HFFc6 (cell line): ENCODE data around the gene PLEKHG4B. TPM values are rescaled to one million over a fixed set of nuclear protein-coding genes. Genes with fewer than 3 reads are reported as not detected.
"Not testable (repeated sequence)": the region's sequence is repeated elsewhere in the genome, so short reads cannot be mapped to it uniquely, and the experiment has no call there.

Experiments used
- DNase-seq: peaks from one replicate; pipeline ENCODE4 v3.0.0-alpha.2; 2018
- H3K27ac Mint-ChIP-seq: 2 replicates; pipeline ENCODE4 v1.8.0; 2020; ENCODE audit warnings: mild to moderate bottlenecking, mixed read lengths
- H3K27me3 Mint-ChIP-seq: 2 replicates; pipeline ENCODE4 v1.8.0; 2021; ENCODE audit warnings: mild to moderate bottlenecking, moderate library complexity, mixed read lengths; ENCODE audit not compliant: insufficient read depth
- H3K36me3 Mint-ChIP-seq: 2 replicates; pipeline ENCODE4 v1.8.0; 2021; ENCODE audit warnings: low read depth, mixed read lengths
- H3K4me1 Mint-ChIP-seq: 2 replicates; pipeline ENCODE4 v1.8.0; 2020; ENCODE audit warnings: low read depth, mixed read lengths
- H3K4me3 Mint-ChIP-seq: 2 replicates; pipeline ENCODE4 v1.8.0; 2020; ENCODE audit warnings: mild to moderate bottlenecking, moderate library complexity, mixed read lengths
- H3K9me3 Mint-ChIP-seq: 2 replicates; pipeline ENCODE4 v1.8.0; 2020; ENCODE audit warnings: mild to moderate bottlenecking, mixed read lengths
- CTCF ChIP-seq: fragments of 200-600 bp; sonication (generic); IDR thresholded peaks from 2 replicates; pipeline ENCODE4 v1.5.0; 2021; ENCODE audit warnings: antibody characterized with exemption, mild to moderate bottlenecking
- total RNA-seq, 6 experiments: library from RNA; stranded (reverse); fragmentation: NEBNext Ultra II Directional; extraction: Animal tissue kit (Norgen Biotek cat#: 25700); gene quantifications; 2 replicates in 1 of 6; 3 replicates in 5 of 6; pipeline ENCODE4 v1.2.3, GENCODE V29; 2021

The PLEKHG4B gene
- total RNA-seq, 6 experiments from 2014 or later: 0.66 to 4.3 (median 3.9) TPM

DNA sequence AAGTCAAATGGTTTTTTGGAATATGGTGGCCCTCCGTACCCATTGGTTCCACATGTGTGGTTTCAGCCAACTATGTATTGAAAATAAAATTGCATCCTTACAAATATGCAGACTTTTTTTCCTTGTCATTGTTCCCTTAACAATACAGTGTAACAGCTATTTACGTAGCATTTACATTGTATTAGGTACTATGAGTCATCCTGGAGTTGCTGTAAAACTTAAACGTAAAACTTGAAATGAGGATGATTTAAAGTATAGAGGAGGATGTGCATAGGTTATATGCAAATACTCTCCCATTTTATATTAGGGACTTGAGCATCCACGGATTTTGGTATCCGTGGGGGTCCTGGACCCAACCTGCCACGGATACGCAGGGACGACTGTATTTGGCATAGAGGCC lies 142.5 kb downstream of the PLEKHG4B start:
- no peak for DNase-seq
- no peak overlapping the region for H3K27ac Mint-ChIP-seq
- no peaks in the 10 kb centered on the region for H3K4me1 Mint-ChIP-seq
- no peak overlapping the region for H3K4me3 Mint-ChIP-seq
- TF ChIP-seq CTCF: no peak
- no peaks in the 10 kb centered on the region for H3K27me3 Mint-ChIP-seq
- H3K9me3 Mint-ChIP-seq: no peaks in the 10 kb centered on the region
- H3K36me3 Mint-ChIP-seq: peaks cover 30% of the 10 kb centered on the region

- peaks cover 36% of the 10 kb centered on the region for H3K36me3 Mint-ChIP-seq
- H3K27me3 Mint-ChIP-seq, H3K9me3 Mint-ChIP-seq, H3K4me1 Mint-ChIP-seq, H3K4me3 Mint-ChIP-seq, H3K27ac Mint-ChIP-seq, DNase-seq: not testable (repeated sequence)
Observed at GRCh38 chr5:235527-235926, 143.6 kb downstream of the PLEKHG4B start.

DNA sequence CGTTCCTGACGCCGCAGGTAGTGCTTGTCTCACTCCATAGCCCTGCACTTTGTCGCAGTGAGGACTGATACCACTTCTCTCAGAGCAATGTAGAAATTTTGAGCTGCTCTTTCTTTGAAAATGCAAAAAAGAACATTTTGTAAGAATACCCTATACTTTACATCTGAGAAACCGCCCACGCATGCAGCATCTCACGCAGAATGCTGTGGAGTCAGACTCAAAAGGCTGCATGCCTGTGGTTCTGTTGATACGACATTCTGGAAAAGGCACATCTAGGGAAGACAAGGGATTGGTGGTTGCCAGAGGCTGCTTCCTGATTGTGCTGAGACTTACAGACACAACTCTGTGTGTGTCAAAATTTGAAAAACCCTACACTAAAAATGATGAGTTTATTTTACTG lies 146.0 kb downstream of the PLEKHG4B start:
- H3K27ac Mint-ChIP-seq, H3K27me3 Mint-ChIP-seq, H3K4me1 Mint-ChIP-seq, H3K4me3 Mint-ChIP-seq, H3K9me3 Mint-ChIP-seq, DNase-seq: not testable (repeated sequence)
- H3K36me3 Mint-ChIP-seq: peaks cover 48% of the 10 kb centered on the region

Other genes starting within 250 kb of the PLEKHG4B start
- not detected for gene LRRC14B, start 99.3 kb downstream of the PLEKHG4B start, total RNA-seq
- 1 to 10 TPM; 4.5 to 6.6 (median 6.2) TPM for gene CCDC127, start 126.0 kb downstream of the PLEKHG4B start, total RNA-seq
- gene SDHA, start 126.2 kb downstream of the PLEKHG4B start, total RNA-seq: 100 to 1,000 TPM in 4 of 6 experiments, 10 to 100 TPM in 2; 92.5 to 114 (median 109) TPM
- gene PDCD6, start 179.5 kb downstream of the PLEKHG4B start, total RNA-seq: 100 to 1,000 TPM in 3 of 6 experiments, 10 to 100 TPM in 3; 89.5 to 108 (median 99.1) TPM
- gene AHRR, start 229.5 kb downstream of the PLEKHG4B start, total RNA-seq: 10 to 100 TPM; 30.9 to 55.7 (median 51.9) TPM